ENCODE measurements around the gene SMARCAD1.

GRCh38 chr4:94276204-94276603, 68.5 kb downstream of the SMARCAD1 start:
- TF ChIP-seq, protein P1, sequence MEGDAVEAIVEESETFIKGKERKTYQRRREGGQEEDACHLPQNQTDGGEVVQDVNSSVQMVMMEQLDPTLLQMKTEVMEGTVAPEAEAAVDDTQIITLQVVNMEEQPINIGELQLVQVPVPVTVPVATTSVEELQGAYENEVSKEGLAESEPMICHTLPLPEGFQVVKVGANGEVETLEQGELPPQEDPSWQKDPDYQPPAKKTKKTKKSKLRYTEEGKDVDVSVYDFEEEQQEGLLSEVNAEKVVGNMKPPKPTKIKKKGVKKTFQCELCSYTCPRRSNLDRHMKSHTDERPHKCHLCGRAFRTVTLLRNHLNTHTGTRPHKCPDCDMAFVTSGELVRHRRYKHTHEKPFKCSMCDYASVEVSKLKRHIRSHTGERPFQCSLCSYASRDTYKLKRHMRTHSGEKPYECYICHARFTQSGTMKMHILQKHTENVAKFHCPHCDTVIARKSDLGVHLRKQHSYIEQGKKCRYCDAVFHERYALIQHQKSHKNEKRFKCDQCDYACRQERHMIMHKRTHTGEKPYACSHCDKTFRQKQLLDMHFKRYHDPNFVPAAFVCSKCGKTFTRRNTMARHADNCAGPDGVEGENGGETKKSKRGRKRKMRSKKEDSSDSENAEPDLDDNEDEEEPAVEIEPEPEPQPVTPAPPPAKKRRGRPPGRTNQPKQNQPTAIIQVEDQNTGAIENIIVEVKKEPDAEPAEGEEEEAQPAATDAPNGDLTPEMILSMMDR (IDR thresholded peaks at IDR 0.05): no peak
- no peak for TF ChIP-seq EP300 (IDR thresholded peaks at IDR 0.05)
- no peak for TF ChIP-seq POLR2A (IDR thresholded peaks at IDR 0.05)

Data from stomach (tissue), 4 donors.